ENCODE results near the gene PANK2.

PANK2 gene

GRCh38 chr20:3973705-3974104, 84.5 kb downstream of the PANK2 start:
- no peak for DNase-seq (ENCODE audit: extremely low spot score)
- ChIA-PET CTCF (no interaction called here), POLR2A (no interaction called here)
- TF ChIP-seq SUZ12 (IDR thresholded peaks at IDR 0.05) (no peak), FOXA1 (IDR thresholded peaks at IDR 0.05) (no peak), ARNT (IDR thresholded peaks at IDR 0.05) (no peak), FOXM1 (IDR thresholded peaks at IDR 0.05; ENCODE audit: borderline replicate concordance) (no peak), TARDBP (IDR thresholded peaks at IDR 0.05) (no peak), L3MBTL2 (conservative IDR thresholded peaks at IDR 0.05) (no peak), LEF1 (IDR thresholded peaks at IDR 0.05; ENCODE audit: borderline replicate concordance) (no peak), CTBP1 (IDR thresholded peaks at IDR 0.05; ENCODE audit: borderline replicate concordance) (no peak), PKNOX1 (IDR thresholded peaks at IDR 0.05) (no peak), FOXK2 (IDR thresholded peaks at IDR 0.05) (no peak), BHLHE40 (IDR thresholded peaks at IDR 0.05; ENCODE audit: borderline replicate concordance) (no peak)

- ChIA-PET CTCF (no interaction called here), POLR2A (no interaction called here)
- DNase-seq (ENCODE audit: extremely low spot score), result no peak
- TF ChIP-seq FOXM1 (IDR thresholded peaks at IDR 0.05; ENCODE audit: borderline replicate concordance) (no peak), SUZ12 (IDR thresholded peaks at IDR 0.05) (no peak), ELF4 (IDR thresholded peaks at IDR 0.05) (no peak), ZNF384 (IDR thresholded peaks at IDR 0.05) (no peak), L3MBTL2 (conservative IDR thresholded peaks at IDR 0.05) (no peak), BHLHE40 (IDR thresholded peaks at IDR 0.05; ENCODE audit: borderline replicate concordance) (no peak), HDGF (IDR thresholded peaks at IDR 0.05; ENCODE audit: borderline replicate concordance) (no peak), LEF1 (IDR thresholded peaks at IDR 0.05; ENCODE audit: borderline replicate concordance) (no peak), FOXA1 (IDR thresholded peaks at IDR 0.05) (no peak), TARDBP (IDR thresholded peaks at IDR 0.05) (no peak), ARNT (IDR thresholded peaks at IDR 0.05) (no peak), CTBP1 (IDR thresholded peaks at IDR 0.05; ENCODE audit: borderline replicate concordance) (no peak), FOXK2 (IDR thresholded peaks at IDR 0.05) (no peak), PKNOX1 (IDR thresholded peaks at IDR 0.05) (no peak), SP1 (IDR thresholded peaks at IDR 0.05) (no peak), NFRKB (IDR thresholded peaks at IDR 0.05) (no peak)
Observed at GRCh38 chr20:3976511-3976910, 87.3 kb downstream of the PANK2 start.

Measured in HEK293T (cell line).